Liver (tissue), 9 donors: Measurements from ENCODE around the gene ITGA6. TPM values are rescaled to one million over a fixed set of nuclear protein-coding genes. Genes with fewer than 3 reads are reported as not detected.

Experiments
- DNase-seq: peaks from one replicate; pipeline ENCODE4 v3.0.0-alpha.2; 2017; ENCODE audit warnings: low spot score
- H3K27ac ChIP-seq, 2 donors: one replicate each; pipeline ENCODE4 v1.7.0; 2013; ENCODE audit warnings: inconsistent platforms in 2 of 2, low read length in 2 of 2, control low read depth in 1 of 2, low read depth in 1 of 2, mild to moderate bottlenecking in 1 of 2
- H3K27me3 ChIP-seq, 4 donors: one replicate each; pipeline versions ENCODE4 v1.6.1 to v1.7.0; 2013; ENCODE audit warnings: low read length in 3 of 4, inconsistent platforms in 1 of 4, mild to moderate bottlenecking in 1 of 4, moderate library complexity in 1 of 4; ENCODE audit not compliant: control insufficient read depth in 4 of 4, insufficient read depth in 4 of 4
- H3K36me3 ChIP-seq, 4 donors: one replicate each; pipeline versions ENCODE4 v1.6.1 to v1.7.0; 2013; ENCODE audit warnings: low read length in 3 of 4, mild to moderate bottlenecking in 3 of 4, low read depth in 1 of 4, moderate library complexity in 1 of 4; ENCODE audit not compliant: control insufficient read depth in 4 of 4, insufficient read depth in 3 of 4
- H3K4me1 ChIP-seq, 4 donors: one replicate each; pipeline versions ENCODE4 v1.6.1 to v1.7.0; 2013; ENCODE audit warnings: low read length in 3 of 4, mild to moderate bottlenecking in 3 of 4, moderate library complexity in 1 of 4; ENCODE audit not compliant: control insufficient read depth in 4 of 4, insufficient read depth in 4 of 4
- H3K4me3 ChIP-seq, 3 donors: one replicate each; pipeline versions ENCODE4 v1.6.1 to v1.7.0; 2013; ENCODE audit warnings: low read length in 3 of 3, control low read depth in 1 of 3, low read depth in 1 of 3, mild to moderate bottlenecking in 1 of 3
- H3K9ac ChIP-seq, 2 donors: one replicate each; pipeline ENCODE4 v1.7.0; 2013; ENCODE audit warnings: low read length in 2 of 2, mild to moderate bottlenecking in 2 of 2, moderate library complexity in 2 of 2, control low read depth in 1 of 2, low read depth in 1 of 2
- H3K9me3 ChIP-seq, 4 donors: one replicate each; pipeline versions ENCODE4 v1.6.1 to v1.7.0; 2013; ENCODE audit warnings: low read length in 3 of 4; ENCODE audit not compliant: control insufficient read depth in 4 of 4
- EGR1 ChIP-seq, 2 donors: IDR thresholded peaks; 2 replicates each; pipeline ENCODE4 v1.6.1; 2016 to 2018; ENCODE audit warnings: antibody characterized with exemption in 2 of 2, low read depth in 2 of 2
- FOXA1 ChIP-seq: IDR thresholded peaks from 2 replicates; pipeline ENCODE4 v1.6.1; 2016; ENCODE audit warnings: antibody characterized with exemption
- FOXA2 ChIP-seq: IDR thresholded peaks from 2 replicates; pipeline ENCODE4 v1.6.1; 2016; ENCODE audit warnings: antibody characterized with exemption
- HNF4G ChIP-seq: IDR thresholded peaks from 2 replicates; pipeline ENCODE4 v1.6.1; 2016; ENCODE audit warnings: antibody characterized with exemption
- RXRA ChIP-seq, 2 donors: IDR thresholded peaks; 2 replicates each; pipeline ENCODE4 v1.6.1; 2017 to 2018; ENCODE audit warnings: antibody characterized with exemption in 2 of 2, mild to moderate bottlenecking in 1 of 2
- TAF1 ChIP-seq: conservative IDR thresholded peaks from 2 replicates; pipeline ENCODE4 v1.6.1; 2016; ENCODE audit warnings: antibody characterized with exemption, mild to moderate bottlenecking
- YY1 ChIP-seq: IDR thresholded peaks from 2 replicates; pipeline ENCODE4 v1.6.1; 2016; ENCODE audit warnings: antibody characterized with exemption, mild to moderate bottlenecking
- WGBS: extraction: QIAGEN DNeasy Blood & Tissue Kit; methylation state at CpG from one replicate; pipeline ENCODE4 v1.1.7; 2013; 5-methylcytosine and 5-hydroxymethylcytosine counted together
- polyA plus RNA-seq, 2 donors: library from polyadenylated mRNA; stranded (reverse) in 1 of 2; unstranded in 1 of 2; fragments of 200-250 nt in 1 of 2; fragments of >200 nt in 1 of 2; fragmentation: Nextera tagmentation in 1 of 2; extraction: Ambion mirVana in 1 of 2; gene quantifications; one replicate each; pipeline versions ENCODE4 v1.2.1 to v1.2.3, GENCODE V29; 2013 to 2015
- total RNA-seq, 2 donors: library from RNA; depleted of rRNA; stranded (reverse); fragments of >200 nt; gene quantifications; one replicate each; pipeline ENCODE4 v1.2.3, GENCODE V29; 2014
- TF ChIP-seq, protein P1 (sequence below): IDR thresholded peaks from 2 replicates; pipeline ENCODE4 v1.6.1; 2016; ENCODE audit warnings: antibody characterized with exemption
- TF ChIP-seq, protein P2 (sequence below): IDR thresholded peaks from 2 replicates; pipeline ENCODE4 v1.6.1; 2016; ENCODE audit warnings: antibody characterized with exemption
- TF ChIP-seq, protein P3 (sequence below): IDR thresholded peaks from 2 replicates; pipeline ENCODE4 v1.6.1; 2016; ENCODE audit warnings: antibody characterized with exemption, mild to moderate bottlenecking
- TF ChIP-seq, protein P4 (sequence below): IDR thresholded peaks from 2 replicates; pipeline ENCODE4 v1.6.1; 2016; ENCODE audit warnings: antibody characterized with exemption
- donor health status: healthy.
- donor health status: healthy.
- donor health status: healthy.
- donor health status: healthy.
- donor health status: healthy.

ITGA6 gene
- total and polyA plus RNA-seq, 4 donors = 5.8 to 21.6 (median 11.4) TPM

DNA sequence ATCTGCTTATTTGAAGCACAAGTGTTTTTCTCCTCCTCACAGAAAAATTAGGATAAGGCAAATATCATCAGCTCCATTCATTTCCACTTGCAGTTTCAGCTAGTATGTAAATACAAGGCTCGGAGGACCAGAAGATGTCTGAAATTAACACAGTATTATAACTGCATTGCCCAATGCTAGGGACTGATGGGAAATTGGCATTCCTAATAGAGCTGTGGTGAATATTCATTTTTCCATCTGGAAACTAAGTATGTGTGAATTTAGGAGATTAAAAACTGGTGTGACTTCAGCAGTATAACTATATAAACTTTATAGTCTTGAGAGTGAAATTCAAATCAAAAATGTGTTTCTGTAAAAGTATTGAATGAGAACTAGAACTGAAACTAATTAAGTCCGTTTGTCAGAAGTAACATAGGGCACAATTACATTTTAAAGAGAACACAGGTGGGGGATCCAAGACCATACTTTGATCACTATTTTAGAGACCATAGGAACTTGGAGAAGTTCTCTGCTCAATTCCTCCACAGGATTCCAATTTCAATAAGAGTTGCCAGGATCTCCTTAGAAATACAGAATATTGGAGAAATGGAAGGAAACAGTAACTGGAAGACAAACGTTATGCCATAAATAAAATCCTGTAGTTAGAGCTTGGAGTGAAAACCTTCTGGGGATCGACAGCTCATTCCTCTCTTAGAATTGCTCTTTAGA, 12.1 kb upstream of the ITGA6 start:
- Histone ChIP-seq H3K36me3 (no peaks in the 10 kb centered on the region), H3K9me3 (no peaks in the 10 kb centered on the region), H3K27me3 (no peaks in the 10 kb centered on the region), H3K27ac (no peak overlapping the region), H3K9ac (no peak overlapping the region), H3K4me1 (peaks cover 0 to 6% (median 0%) of the 10 kb centered on the region in 4 donors), H3K4me3 (no peak overlapping the region)
- TF ChIP-seq, protein P1, sequence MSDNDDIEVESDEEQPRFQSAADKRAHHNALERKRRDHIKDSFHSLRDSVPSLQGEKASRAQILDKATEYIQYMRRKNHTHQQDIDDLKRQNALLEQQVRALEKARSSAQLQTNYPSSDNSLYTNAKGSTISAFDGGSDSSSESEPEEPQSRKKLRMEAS = no peak
- TF ChIP-seq TAF1 (no peak), EGR1 (IDR thresholded peaks at IDR 0.05; ENCODE audit: low read depth in 2 of 2) (no peak)
- no peak for DNase-seq
- WGBS = 83% methylated on average over 4 of the region's 4 CpGs

DNA sequence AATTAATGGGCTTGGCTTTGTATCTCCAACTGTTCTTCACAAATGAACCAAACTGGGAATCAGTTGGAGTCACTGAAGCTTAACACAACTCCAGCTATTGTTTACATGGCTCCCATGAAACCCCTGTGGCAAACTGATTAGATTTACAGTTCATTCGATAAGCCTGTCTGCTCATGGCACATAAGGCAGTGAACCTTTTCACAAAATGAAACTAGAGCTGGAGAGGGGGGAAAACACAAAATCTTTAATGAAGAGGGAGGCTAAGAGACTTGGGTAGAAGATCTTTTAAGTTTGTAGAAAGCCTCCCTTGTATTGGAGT, 11.6 kb upstream of the ITGA6 start:
- H3K36me3 ChIP-seq = no peaks in the 10 kb centered on the region
- no peak overlapping the region for H3K9ac ChIP-seq
- TF ChIP-seq YY1 (no peak), HNF4G (no peak)
- TF ChIP-seq, protein P1 = no peak
- TF ChIP-seq, protein P2, sequence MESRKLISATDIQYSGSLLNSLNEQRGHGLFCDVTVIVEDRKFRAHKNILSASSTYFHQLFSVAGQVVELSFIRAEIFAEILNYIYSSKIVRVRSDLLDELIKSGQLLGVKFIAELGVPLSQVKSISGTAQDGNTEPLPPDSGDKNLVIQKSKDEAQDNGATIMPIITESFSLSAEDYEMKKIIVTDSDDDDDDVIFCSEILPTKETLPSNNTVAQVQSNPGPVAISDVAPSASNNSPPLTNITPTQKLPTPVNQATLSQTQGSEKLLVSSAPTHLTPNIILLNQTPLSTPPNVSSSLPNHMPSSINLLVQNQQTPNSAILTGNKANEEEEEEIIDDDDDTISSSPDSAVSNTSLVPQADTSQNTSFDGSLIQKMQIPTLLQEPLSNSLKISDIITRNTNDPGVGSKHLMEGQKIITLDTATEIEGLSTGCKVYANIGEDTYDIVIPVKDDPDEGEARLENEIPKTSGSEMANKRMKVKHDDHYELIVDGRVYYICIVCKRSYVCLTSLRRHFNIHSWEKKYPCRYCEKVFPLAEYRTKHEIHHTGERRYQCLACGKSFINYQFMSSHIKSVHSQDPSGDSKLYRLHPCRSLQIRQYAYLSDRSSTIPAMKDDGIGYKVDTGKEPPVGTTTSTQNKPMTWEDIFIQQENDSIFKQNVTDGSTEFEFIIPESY = no peak
- no peaks in the 10 kb centered on the region for H3K9me3 ChIP-seq
- H3K4me1 ChIP-seq = peaks cover 0 to 6% (median 0%) of the 10 kb centered on the region in 4 donors
- 80% methylated on average over 1 of the region's 1 CpG for WGBS
- no peak overlapping the region for H3K27ac ChIP-seq
- DNase-seq = no peak
- H3K4me3 ChIP-seq = no peak overlapping the region
- no peaks in the 10 kb centered on the region for H3K27me3 ChIP-seq

DNA sequence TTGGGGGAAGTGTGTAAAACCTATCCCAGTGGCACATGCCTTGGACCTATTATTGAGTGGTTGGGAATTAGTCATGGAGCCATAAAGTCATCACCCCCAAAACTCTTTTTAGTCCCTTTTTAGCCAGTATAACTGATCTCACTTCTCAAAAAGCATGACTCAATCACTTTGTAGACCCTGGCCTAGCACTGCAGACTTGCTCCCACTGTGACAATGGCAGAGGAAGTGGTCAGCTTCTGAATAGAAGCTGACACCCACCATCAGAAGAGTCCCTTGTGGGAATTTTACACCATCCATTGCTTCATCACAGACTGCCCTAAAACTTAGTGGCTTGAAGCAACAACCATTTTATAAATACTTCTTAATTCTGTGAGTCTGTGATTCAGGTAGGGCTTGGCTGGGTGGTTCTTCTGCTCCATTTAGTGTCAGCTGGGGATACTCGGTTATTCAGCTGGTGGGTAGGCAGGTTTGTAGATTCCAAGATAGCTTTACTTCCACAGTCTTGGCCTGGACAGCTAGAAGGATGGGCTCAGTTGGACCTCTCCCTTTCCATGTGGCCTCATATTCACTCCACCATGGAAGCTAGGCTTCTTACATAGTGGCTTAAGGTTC, 10.8 kb upstream of the ITGA6 start:
- H3K4me1 ChIP-seq = peaks cover 0 to 6% (median 0%) of the 10 kb centered on the region in 4 donors
- no peak overlapping the region for H3K9ac ChIP-seq
- 96% methylated on average over 1 of the region's 1 CpG for WGBS

More for the DNA sequence above, 10.8 kb upstream of the ITGA6 start:
- Histone ChIP-seq H3K27ac (no peak overlapping the region), H3K9me3 (no peaks in the 10 kb centered on the region), H3K27me3 (no peaks in the 10 kb centered on the region), H3K4me3 (no peak overlapping the region), H3K36me3 (no peaks in the 10 kb centered on the region)
- TF ChIP-seq YY1 = no peak
- no peak for TF ChIP-seq FOXA1
- TF ChIP-seq, protein P3, sequence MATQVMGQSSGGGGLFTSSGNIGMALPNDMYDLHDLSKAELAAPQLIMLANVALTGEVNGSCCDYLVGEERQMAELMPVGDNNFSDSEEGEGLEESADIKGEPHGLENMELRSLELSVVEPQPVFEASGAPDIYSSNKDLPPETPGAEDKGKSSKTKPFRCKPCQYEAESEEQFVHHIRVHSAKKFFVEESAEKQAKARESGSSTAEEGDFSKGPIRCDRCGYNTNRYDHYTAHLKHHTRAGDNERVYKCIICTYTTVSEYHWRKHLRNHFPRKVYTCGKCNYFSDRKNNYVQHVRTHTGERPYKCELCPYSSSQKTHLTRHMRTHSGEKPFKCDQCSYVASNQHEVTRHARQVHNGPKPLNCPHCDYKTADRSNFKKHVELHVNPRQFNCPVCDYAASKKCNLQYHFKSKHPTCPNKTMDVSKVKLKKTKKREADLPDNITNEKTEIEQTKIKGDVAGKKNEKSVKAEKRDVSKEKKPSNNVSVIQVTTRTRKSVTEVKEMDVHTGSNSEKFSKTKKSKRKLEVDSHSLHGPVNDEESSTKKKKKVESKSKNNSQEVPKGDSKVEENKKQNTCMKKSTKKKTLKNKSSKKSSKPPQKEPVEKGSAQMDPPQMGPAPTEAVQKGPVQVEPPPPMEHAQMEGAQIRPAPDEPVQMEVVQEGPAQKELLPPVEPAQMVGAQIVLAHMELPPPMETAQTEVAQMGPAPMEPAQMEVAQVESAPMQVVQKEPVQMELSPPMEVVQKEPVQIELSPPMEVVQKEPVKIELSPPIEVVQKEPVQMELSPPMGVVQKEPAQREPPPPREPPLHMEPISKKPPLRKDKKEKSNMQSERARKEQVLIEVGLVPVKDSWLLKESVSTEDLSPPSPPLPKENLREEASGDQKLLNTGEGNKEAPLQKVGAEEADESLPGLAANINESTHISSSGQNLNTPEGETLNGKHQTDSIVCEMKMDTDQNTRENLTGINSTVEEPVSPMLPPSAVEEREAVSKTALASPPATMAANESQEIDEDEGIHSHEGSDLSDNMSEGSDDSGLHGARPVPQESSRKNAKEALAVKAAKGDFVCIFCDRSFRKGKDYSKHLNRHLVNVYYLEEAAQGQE = no peak
- TF ChIP-seq, protein P4, sequence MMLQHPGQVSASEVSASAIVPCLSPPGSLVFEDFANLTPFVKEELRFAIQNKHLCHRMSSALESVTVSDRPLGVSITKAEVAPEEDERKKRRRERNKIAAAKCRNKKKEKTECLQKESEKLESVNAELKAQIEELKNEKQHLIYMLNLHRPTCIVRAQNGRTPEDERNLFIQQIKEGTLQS = no peak
- no peak for TF ChIP-seq RXRA (IDR thresholded peaks at IDR 0.05)
- no peak for TF ChIP-seq FOXA2
- DNase-seq = no peak
